ENCODE measurements around the gene UBE2L3.
"Not testable (repeated sequence)": the region's sequence is repeated elsewhere in the genome, so short reads cannot be mapped to it uniquely, and the experiment has no call there.

Gene UBE2L3

GRCh38 chr22:21573293-21573734 lies 5.8 kb downstream of the UBE2L3 start:
- H3K4me3 ChIP-seq (ENCODE audit: low read depth, low read length) = no peak overlapping the region
- no peak for TF ChIP-seq CTCF (IDR thresholded peaks at IDR 0.05; ENCODE audit: low read depth, low read length)

DNA sequence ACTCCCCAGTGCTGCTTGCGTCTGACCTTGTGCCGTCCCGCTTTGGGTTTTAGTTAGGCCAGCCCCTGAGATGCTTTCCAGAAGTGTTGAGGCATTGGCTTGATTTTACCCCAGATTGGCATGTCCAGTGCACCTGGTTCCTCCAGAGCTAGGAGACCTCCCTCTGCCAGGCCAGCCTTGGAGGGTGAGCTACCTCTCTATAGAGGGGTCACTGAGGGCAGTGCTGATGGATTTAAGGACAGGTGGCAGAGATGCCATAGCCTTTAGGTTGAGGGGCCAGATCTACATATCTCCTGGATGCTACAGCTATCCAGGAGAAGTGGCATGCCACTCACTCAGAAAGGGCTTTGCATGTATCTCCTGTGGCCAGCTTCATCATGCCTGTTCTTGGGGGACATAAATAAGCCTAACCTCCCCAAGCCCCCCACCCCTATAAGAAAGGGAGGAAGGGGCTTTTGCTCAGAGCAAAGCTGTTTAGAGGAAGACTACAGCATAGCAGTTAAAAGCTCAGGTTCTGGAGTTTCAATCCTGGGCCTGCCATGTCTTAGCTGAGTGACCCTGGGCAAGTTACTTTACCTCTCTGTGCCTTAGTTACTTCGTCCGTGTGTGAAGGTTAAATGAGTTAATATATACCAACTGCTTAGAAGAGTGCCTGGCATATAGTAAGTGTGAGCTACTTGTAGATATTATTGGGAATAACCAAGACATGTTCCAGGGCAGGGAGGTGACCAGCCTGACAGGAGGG lies 6.4 kb downstream of the UBE2L3 start:
- H3K4me3 ChIP-seq (ENCODE audit: low read depth, low read length) = no peak overlapping the region
- no peak for TF ChIP-seq CTCF (IDR thresholded peaks at IDR 0.05; ENCODE audit: low read depth, low read length)

DNA sequence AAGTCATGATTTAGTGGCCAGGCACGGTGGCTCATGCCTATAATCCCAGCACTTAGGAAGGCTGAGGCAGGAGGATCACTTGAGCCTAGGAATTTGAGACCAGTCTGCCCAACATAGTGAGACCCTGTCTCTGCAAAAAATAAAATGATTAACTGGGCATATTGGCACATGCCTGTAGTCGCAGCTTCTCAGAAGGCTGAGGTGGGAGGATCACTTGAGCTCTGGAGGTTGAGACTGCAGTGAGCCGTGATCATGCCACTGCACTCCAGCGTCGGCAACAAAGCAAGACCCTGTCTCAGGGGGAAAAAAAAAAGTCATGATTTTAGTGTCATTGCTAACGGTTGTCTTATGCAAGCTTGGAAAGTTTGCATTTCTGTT lies 11.9 kb downstream of the UBE2L3 start:
- no peak overlapping the region for H3K4me3 ChIP-seq (ENCODE audit: low read depth, low read length)
- TF ChIP-seq CTCF (IDR thresholded peaks at IDR 0.05; ENCODE audit: low read depth, low read length) = no peak

- not testable (repeated sequence) for H3K4me3 ChIP-seq (ENCODE audit: low read depth, low read length)
These were observed 13.1 kb downstream of the UBE2L3 start for GRCh38 chr22:21580623-21581007.

GRCh38 chr22:21581009-21581713 lies 13.6 kb downstream of the UBE2L3 start:
- not testable (repeated sequence) for H3K4me3 ChIP-seq (ENCODE audit: low read depth, low read length)

GRCh38 chr22:21582801-21583740 lies 15.6 kb downstream of the UBE2L3 start:
- TF ChIP-seq CTCF (IDR thresholded peaks at IDR 0.05; ENCODE audit: low read depth, low read length) = no peak
- no peak overlapping the region for H3K4me3 ChIP-seq (ENCODE audit: low read depth, low read length)

- H3K4me3 ChIP-seq (ENCODE audit: low read depth, low read length) = no peak overlapping the region
- TF ChIP-seq CTCF (IDR thresholded peaks at IDR 0.05; ENCODE audit: low read depth, low read length) = no peak
These were observed 17.9 kb downstream of the UBE2L3 start for GRCh38 chr22:21585389-21585788.

Data from WI38 (cell line).